ENCODE data around the gene CEACAM16. TPM values are rescaled to one million over a fixed set of nuclear protein-coding genes. Genes with fewer than 3 reads are reported as not detected.
A peak's percentile ranks its signal among the peaks of the same experiment; 100 is the strongest.

Gene CEACAM16
- total RNA-seq, 2 experiments from 2014 or later: not detected

- H3K27ac Mint-ChIP-seq: peak overlapping the region; percentile 75
- TF ChIP-seq, protein P1, sequence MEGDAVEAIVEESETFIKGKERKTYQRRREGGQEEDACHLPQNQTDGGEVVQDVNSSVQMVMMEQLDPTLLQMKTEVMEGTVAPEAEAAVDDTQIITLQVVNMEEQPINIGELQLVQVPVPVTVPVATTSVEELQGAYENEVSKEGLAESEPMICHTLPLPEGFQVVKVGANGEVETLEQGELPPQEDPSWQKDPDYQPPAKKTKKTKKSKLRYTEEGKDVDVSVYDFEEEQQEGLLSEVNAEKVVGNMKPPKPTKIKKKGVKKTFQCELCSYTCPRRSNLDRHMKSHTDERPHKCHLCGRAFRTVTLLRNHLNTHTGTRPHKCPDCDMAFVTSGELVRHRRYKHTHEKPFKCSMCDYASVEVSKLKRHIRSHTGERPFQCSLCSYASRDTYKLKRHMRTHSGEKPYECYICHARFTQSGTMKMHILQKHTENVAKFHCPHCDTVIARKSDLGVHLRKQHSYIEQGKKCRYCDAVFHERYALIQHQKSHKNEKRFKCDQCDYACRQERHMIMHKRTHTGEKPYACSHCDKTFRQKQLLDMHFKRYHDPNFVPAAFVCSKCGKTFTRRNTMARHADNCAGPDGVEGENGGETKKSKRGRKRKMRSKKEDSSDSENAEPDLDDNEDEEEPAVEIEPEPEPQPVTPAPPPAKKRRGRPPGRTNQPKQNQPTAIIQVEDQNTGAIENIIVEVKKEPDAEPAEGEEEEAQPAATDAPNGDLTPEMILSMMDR (IDR thresholded peaks at IDR 0.05): no peak
- no peaks in the 10 kb centered on the region for H3K27me3 Mint-ChIP-seq
- intact Hi-C loops (cut with micrococcal nuclease): no loop called here
- no peak overlapping the region for H3K4me3 Mint-ChIP-seq
- ATAC-seq: no peak
- ChIA-PET CTCF (interaction anchor here (0.6 to 0.9 kb wide), 4 partner anchors 22 to 25 kb away, joined by 3 read pairs; no protein-coding TSS in a partner anchor), POLR2A (interaction anchor here (1.2 kb wide), 1 partner anchor 17 kb away, joined by 3 read pairs; no protein-coding TSS in a partner anchor)
- no peaks in the 10 kb centered on the region for H3K9me3 Mint-ChIP-seq
- no peak for DNase-seq
- H3K36me3 Mint-ChIP-seq (ENCODE audit: low read depth): peaks cover 15% of the 10 kb centered on the region
- peaks cover 33% of the 10 kb centered on the region for H3K4me1 Mint-ChIP-seq (ENCODE audit: low read depth)
Observed at GRCh38 chr19:44745887-44746600, 47.1 kb downstream of the CEACAM16 start.

- POLR2A ChIA-PET: no interaction called here
- Mint-ChIP-seq H3K36me3 (ENCODE audit: low read depth) (peaks cover 20% of the 10 kb centered on the region), H3K27me3 (no peaks in the 10 kb centered on the region), H3K9me3 (no peaks in the 10 kb centered on the region), H3K27ac (peak overlapping the region; percentile 75), H3K4me1 (ENCODE audit: low read depth) (peaks cover 36% of the 10 kb centered on the region), H3K4me3 (peak overlapping the region; percentile 81)
- DNase-seq (no peak), ATAC-seq (no peak)
- intact Hi-C loops (cut with micrococcal nuclease): no loop called here
- TF ChIP-seq, protein P1 (IDR thresholded peaks at IDR 0.05): no peak
- CTCF ChIA-PET: interaction anchor here (0.7 to 0.8 kb wide), 2 partner anchors 23 to 24 kb away, joined by 3 read pairs; no protein-coding TSS in a partner anchor
Observed at GRCh38 chr19:44746616-44746945, 47.6 kb downstream of the CEACAM16 start.

GRCh38 chr19:44746946-44747738, 48.2 kb downstream of the CEACAM16 start:
- Mint-ChIP-seq H3K4me3 (peak overlapping the region; percentile 81), H3K27ac (peak overlapping the region; percentile 90), H3K27me3 (no peaks in the 10 kb centered on the region), H3K4me1 (ENCODE audit: low read depth) (peaks cover 41% of the 10 kb centered on the region), H3K9me3 (no peaks in the 10 kb centered on the region), H3K36me3 (ENCODE audit: low read depth) (peaks cover 26% of the 10 kb centered on the region)
- POLR2A ChIA-PET: no interaction called here
- DNase-seq: peak; percentile 95
- CTCF ChIA-PET: interaction anchor here (0.8 kb wide), 1 partner anchor 24 kb away, joined by 3 read pairs; no protein-coding TSS in a partner anchor
- intact Hi-C loops (cut with micrococcal nuclease): no loop called here
- TF ChIP-seq, protein P1 (IDR thresholded peaks at IDR 0.05): no peak
- peak; percentile 90 for ATAC-seq

GRCh38 chr19:44747739-44748425, 48.9 kb downstream of the CEACAM16 start:
- Mint-ChIP-seq H3K4me1 (ENCODE audit: low read depth) (peaks cover 48% of the 10 kb centered on the region), H3K9me3 (no peaks in the 10 kb centered on the region), H3K36me3 (ENCODE audit: low read depth) (peaks cover 33% of the 10 kb centered on the region), H3K4me3 (peak overlapping the region; percentile 81), H3K27ac (peak overlapping the region; percentile 90), H3K27me3 (no peaks in the 10 kb centered on the region)
- ChIA-PET POLR2A (no interaction called here), CTCF (no interaction called here)
- TF ChIP-seq, protein P1 (IDR thresholded peaks at IDR 0.05): no peak
- DNase-seq (peak; percentile 71), ATAC-seq (peak; percentile 45)
- intact Hi-C loops (cut with micrococcal nuclease): no loop called here
